Fibroblast of the aortic adventitia (primary cell): Measurements from ENCODE around the gene FARS2. TPM values are rescaled to one million over a fixed set of nuclear protein-coding genes. Genes with fewer than 3 reads are reported as not detected.
A peak's percentile ranks its signal among the peaks of the same experiment; 100 is the strongest.

ENCODE experiments used
- DNase-seq: peaks from one replicate; pipeline ENCODE4 v3.0.0-alpha.2; 2010; ENCODE audit warnings: low read depth
- H3K4me3 ChIP-seq: 2 replicates; pipeline ENCODE4 v1.5.1; 2011; ENCODE audit warnings: low read depth, mild to moderate bottlenecking, control low read depth, low read length, moderate library complexity
- total RNA-seq: library from RNA; depleted of rRNA; stranded (reverse); fragments of >200 nt; gene quantifications from 2 replicates; pipeline ENCODE4 v1.2.3, GENCODE V29; 2012; ENCODE audit warnings: low replicate concordance
- TF ChIP-seq, protein P1 (sequence below): IDR thresholded peaks from 2 replicates; pipeline ENCODE4 v1.5.1; 2011; ENCODE audit warnings: mild to moderate bottlenecking, low read length, control low read depth, inconsistent platforms; ENCODE audit not compliant: insufficient read depth

Gene FARS2
- total RNA-seq, 1 donor: 25.5 TPM

- TF ChIP-seq, protein P1, sequence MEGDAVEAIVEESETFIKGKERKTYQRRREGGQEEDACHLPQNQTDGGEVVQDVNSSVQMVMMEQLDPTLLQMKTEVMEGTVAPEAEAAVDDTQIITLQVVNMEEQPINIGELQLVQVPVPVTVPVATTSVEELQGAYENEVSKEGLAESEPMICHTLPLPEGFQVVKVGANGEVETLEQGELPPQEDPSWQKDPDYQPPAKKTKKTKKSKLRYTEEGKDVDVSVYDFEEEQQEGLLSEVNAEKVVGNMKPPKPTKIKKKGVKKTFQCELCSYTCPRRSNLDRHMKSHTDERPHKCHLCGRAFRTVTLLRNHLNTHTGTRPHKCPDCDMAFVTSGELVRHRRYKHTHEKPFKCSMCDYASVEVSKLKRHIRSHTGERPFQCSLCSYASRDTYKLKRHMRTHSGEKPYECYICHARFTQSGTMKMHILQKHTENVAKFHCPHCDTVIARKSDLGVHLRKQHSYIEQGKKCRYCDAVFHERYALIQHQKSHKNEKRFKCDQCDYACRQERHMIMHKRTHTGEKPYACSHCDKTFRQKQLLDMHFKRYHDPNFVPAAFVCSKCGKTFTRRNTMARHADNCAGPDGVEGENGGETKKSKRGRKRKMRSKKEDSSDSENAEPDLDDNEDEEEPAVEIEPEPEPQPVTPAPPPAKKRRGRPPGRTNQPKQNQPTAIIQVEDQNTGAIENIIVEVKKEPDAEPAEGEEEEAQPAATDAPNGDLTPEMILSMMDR: no peak
- H3K4me3 ChIP-seq: no peak overlapping the region
- no peak for DNase-seq
Measured at GRCh38 chr6:5318617-5319272, 57.4 kb downstream of the FARS2 start.

GRCh38 chr6:5323979-5324378, 62.7 kb downstream of the FARS2 start:
- no peak for DNase-seq
- TF ChIP-seq, protein P1: no peak
- no peak overlapping the region for H3K4me3 ChIP-seq

GRCh38 chr6:5325173-5325572, 63.9 kb downstream of the FARS2 start:
- H3K4me3 ChIP-seq: no peak overlapping the region
- DNase-seq: no peak
- TF ChIP-seq, protein P1: no peak

- H3K4me3 ChIP-seq: no peak overlapping the region
- TF ChIP-seq, protein P1: no peak
- no peak for DNase-seq
Measured at GRCh38 chr6:5326022-5326641, 64.8 kb downstream of the FARS2 start.

DNA sequence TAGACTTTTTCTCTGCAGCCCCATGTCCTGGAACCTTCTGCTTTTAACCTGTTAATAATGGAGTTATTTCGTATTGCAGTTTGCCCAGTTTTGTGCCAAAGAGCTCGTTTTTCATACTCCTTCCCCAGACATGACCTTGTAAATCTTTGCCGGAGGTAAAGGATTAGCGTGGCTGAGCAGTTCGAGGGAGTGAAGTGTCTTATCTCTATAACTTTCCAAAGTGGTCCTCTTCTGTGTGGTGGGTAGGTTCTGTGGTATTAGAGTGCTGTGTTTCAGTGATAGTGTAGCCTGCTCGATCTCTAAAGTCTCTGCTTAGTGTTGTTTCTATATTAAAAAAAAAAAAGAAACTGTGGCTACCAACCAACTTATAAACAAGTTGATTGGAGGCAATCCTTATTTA, 67.5 kb downstream of the FARS2 start:
- DNase-seq: no peak
- TF ChIP-seq, protein P1: no peak
- H3K4me3 ChIP-seq: no peak overlapping the region

DNA sequence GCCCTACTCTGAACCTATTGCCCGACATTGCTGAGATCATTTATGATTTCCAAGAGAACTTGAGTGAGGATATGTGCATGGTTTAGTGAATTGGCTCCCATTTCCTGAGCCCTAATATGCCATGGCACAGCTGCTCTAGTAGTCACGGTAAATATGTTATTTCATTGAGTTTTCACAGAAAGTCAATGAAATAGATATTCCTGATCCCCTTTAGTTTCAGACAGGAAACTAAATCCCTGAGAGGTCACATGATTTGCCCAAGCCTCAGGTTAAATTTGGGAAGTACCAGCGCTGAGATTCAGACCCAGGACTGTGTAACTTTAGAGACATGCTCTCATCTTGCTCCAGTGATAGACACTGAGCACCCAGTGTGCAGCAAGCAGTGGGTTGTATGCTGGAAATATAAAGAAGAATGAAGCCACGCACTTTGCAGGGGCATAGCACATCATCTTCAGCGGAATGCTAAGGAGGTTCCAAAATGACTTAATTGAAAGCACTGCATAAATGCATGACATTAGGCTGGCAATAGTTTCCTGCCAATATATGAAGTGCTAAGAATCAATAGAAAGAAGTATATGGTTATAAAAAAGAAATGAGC, 70.6 kb downstream of the FARS2 start:
- TF ChIP-seq, protein P1: no peak
- no peak for DNase-seq
- H3K4me3 ChIP-seq: no peak overlapping the region

- peak; percentile 77 for DNase-seq
- TF ChIP-seq, protein P1: no peak
- H3K4me3 ChIP-seq: no peak overlapping the region
Measured at GRCh38 chr6:5333658-5334057, 72.3 kb downstream of the FARS2 start.
